ENCODE results near the gene MRPL19. TPM values are rescaled to one million over a fixed set of nuclear protein-coding genes. Genes with fewer than 3 reads are reported as not detected.

Gene MRPL19
- polyA plus RNA-seq, 4 donors: 26.5 to 40.2 (median 32.5) TPM

DNA sequence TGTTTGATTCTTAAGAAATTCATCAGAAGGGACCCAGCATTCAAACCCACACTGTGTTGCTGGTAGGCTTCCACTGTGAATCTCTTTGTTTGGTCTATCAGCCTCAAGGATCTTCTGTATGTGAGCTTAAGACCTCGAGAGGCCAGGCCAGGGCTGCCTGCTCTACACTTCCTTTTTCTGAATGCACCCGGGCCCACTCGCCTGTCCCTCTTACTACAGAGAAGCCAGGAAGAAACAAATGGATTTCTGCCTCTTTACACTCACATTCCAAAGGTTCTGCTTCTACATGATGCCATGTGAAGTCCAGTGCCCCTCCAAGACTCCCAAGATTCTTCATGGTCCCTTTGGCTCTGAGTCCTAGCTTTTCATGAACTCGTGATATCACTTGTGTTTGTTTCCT is 25.4 kb upstream of the MRPL19 start:
- H3K27ac ChIP-seq (ENCODE audit: low read depth in 1 of 3, low read length in 2 of 3): no peak overlapping the region
- H3K9me3 ChIP-seq (ENCODE audit: control insufficient read depth in 2 of 2, insufficient read depth in 1 of 2, low read depth in 1 of 2, low read length in 1 of 2): no peaks in the 10 kb centered on the region
- H3K27me3 ChIP-seq (ENCODE audit: control insufficient read depth in 3 of 3, insufficient read depth in 3 of 3, low read length in 3 of 3): peaks cover 0 to 6% (median 2%) of the 10 kb centered on the region in 3 donors
- 73 to 82% (median 79%) methylated on average over 4 of the region's 4 CpGs for WGBS, 3 donors
- H3K36me3 ChIP-seq (ENCODE audit: control insufficient read depth in 3 of 3, insufficient read depth in 2 of 3, low read depth in 1 of 3, low read length in 3 of 3): no peaks in the 10 kb centered on the region
- DNase-seq (no peak), FAIRE-seq (no peak)
- H3K4me1 ChIP-seq (ENCODE audit: control insufficient read depth in 3 of 3, insufficient read depth in 2 of 3, low read depth in 1 of 3, low read length in 2 of 3): no peaks in the 10 kb centered on the region
- no peak overlapping the region for H3K4me3 ChIP-seq (ENCODE audit: low read depth in 1 of 3, low read length in 3 of 3)

DNA sequence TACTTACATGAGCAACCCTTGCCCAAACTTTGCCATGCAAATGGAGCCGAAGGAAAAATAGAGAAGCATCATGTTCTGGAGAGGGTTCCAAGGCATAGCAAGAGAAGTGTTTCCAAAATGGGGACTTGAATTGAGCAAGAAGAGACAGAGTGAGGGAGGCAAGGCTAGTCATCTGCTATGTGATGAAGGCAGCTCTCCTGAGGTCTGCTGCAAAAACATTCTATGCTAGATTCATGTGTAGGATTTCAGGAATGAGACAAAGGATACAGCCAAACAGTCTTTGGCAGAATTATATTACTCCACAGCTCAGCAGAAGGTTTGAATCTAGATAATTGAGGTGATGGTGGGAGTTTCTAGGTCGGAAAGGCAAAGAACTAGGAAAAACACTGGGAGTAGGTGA is 24.1 kb upstream of the MRPL19 start:
- no peak for DNase-seq
- H3K27ac ChIP-seq (ENCODE audit: low read depth in 1 of 3, low read length in 2 of 3): no peak overlapping the region
- no peaks in the 10 kb centered on the region for H3K9me3 ChIP-seq (ENCODE audit: control insufficient read depth in 2 of 2, insufficient read depth in 1 of 2, low read depth in 1 of 2, low read length in 1 of 2)
- 36 to 85% (median 82%) methylated on average over 2 of the region's 2 CpGs for WGBS, 3 donors
- no peak for FAIRE-seq
- H3K4me1 ChIP-seq (ENCODE audit: control insufficient read depth in 3 of 3, insufficient read depth in 2 of 3, low read depth in 1 of 3, low read length in 2 of 3): no peaks in the 10 kb centered on the region
- no peak overlapping the region for H3K4me3 ChIP-seq (ENCODE audit: low read depth in 1 of 3, low read length in 3 of 3)
- H3K27me3 ChIP-seq (ENCODE audit: control insufficient read depth in 3 of 3, insufficient read depth in 3 of 3, low read length in 3 of 3): peaks cover 0 to 6% (median 2%) of the 10 kb centered on the region in 3 donors
- no peaks in the 10 kb centered on the region for H3K36me3 ChIP-seq (ENCODE audit: control insufficient read depth in 3 of 3, insufficient read depth in 2 of 3, low read depth in 1 of 3, low read length in 3 of 3)

DNA sequence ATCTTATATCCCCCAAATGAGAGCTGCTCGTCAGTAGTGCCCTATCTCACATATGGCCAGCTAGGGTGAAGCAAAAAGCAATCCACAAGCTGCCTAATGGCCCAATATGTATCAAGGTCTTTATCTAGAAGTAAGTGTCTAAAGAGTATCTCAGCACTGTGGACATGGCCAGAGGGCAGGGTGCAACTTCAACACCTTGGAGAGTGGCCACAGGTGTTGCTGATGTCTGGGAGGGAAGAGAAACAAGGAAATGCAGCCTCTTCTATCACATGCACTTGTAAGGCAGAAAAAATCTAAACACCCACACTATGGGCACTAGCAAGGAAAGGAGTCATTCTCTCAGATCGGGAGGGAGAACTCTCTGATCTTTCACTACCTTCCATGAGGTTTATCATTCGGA is 23.7 kb upstream of the MRPL19 start:
- no peak for DNase-seq
- peaks cover 0 to 6% (median 2%) of the 10 kb centered on the region in 3 donors for H3K27me3 ChIP-seq (ENCODE audit: control insufficient read depth in 3 of 3, insufficient read depth in 3 of 3, low read length in 3 of 3)
- no peak overlapping the region for H3K4me3 ChIP-seq (ENCODE audit: low read depth in 1 of 3, low read length in 3 of 3)
- no peaks in the 10 kb centered on the region for H3K9me3 ChIP-seq (ENCODE audit: control insufficient read depth in 2 of 2, insufficient read depth in 1 of 2, low read depth in 1 of 2, low read length in 1 of 2)
- H3K4me1 ChIP-seq (ENCODE audit: control insufficient read depth in 3 of 3, insufficient read depth in 2 of 3, low read depth in 1 of 3, low read length in 2 of 3): no peaks in the 10 kb centered on the region
- H3K36me3 ChIP-seq (ENCODE audit: control insufficient read depth in 3 of 3, insufficient read depth in 2 of 3, low read depth in 1 of 3, low read length in 3 of 3): no peaks in the 10 kb centered on the region
- no peak for FAIRE-seq
- WGBS, 3 donors: 79 to 81% (median 80%) methylated on average over 3 of the region's 3 CpGs
- no peak overlapping the region for H3K27ac ChIP-seq (ENCODE audit: low read depth in 1 of 3, low read length in 2 of 3)

DNA sequence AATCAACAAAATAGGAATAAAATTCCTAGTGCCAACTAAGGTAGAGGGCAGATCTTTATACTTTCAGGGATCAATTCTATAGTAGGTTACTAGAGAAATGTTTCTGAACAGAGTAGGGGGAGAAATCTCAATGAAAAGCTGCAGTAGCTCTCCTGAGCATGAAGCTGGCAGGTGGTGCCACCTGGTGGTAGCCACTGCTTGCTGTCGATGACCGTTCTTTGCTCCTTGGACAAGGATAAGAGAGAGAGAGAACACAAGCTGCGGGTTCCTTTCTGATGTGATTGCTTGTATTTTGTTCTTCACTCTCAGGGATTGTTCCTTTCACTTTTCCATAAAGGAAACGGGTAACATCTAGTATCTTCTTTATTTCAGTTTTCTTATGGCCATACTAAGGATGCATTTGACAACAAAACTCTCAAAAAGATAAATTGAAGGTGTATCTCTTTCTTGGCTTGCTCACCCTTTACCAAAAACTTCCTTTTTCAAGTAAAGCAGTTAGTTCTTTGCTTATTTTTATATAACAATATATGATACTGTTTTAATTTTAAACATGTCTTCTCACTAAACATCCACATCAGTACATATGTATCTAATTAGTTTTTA is 18.6 kb upstream of the MRPL19 start:
- H3K27me3 ChIP-seq (ENCODE audit: control insufficient read depth in 3 of 3, insufficient read depth in 3 of 3, low read length in 3 of 3): peaks cover 0 to 4% (median 3%) of the 10 kb centered on the region in 3 donors
- no peak overlapping the region for H3K27ac ChIP-seq (ENCODE audit: low read depth in 1 of 3, low read length in 2 of 3)
- DNase-seq: peak; percentile 67 to 84
- peak; percentile 36 for FAIRE-seq
- no peak overlapping the region for H3K4me3 ChIP-seq (ENCODE audit: low read depth in 1 of 3, low read length in 3 of 3)
- H3K9me3 ChIP-seq (ENCODE audit: control insufficient read depth in 2 of 2, insufficient read depth in 1 of 2, low read depth in 1 of 2, low read length in 1 of 2): no peaks in the 10 kb centered on the region
- no peaks in the 10 kb centered on the region for H3K36me3 ChIP-seq (ENCODE audit: control insufficient read depth in 3 of 3, insufficient read depth in 2 of 3, low read depth in 1 of 3, low read length in 3 of 3)
- 0 to 2% (median 1%) methylated on average over 4 of the region's 4 CpGs for WGBS, 3 donors
- no peaks in the 10 kb centered on the region for H3K4me1 ChIP-seq (ENCODE audit: control insufficient read depth in 3 of 3, insufficient read depth in 2 of 3, low read depth in 1 of 3, low read length in 2 of 3)

DNA sequence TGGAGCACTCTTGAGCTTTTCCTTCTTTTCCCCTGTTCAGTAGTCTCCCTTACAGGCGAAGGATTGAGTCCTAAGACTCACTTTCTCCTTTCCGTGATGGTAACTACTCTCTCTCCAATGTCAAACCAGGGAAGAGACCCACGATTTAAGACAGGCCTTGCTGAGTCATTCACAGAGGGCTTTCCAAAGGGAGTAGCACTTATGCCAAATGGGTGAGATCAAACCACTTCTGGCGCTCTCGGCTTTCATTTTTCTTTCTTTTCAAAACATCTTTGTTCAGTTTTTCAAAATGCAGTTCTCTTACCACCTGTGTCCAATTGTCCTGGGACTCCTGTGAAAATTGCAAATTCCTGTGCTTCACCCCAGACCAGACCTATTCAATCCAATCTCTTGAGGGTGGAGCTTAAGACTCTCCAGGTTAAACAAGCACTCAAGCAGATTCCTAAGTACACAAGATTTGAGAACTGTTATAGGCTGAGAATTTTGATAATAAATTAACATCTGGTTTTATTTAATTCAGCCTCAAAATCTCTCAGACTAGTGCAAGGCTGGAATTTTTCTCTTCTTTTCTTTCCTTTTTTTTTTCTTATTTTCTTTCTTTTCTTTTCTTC is 14.4 kb upstream of the MRPL19 start:
- FAIRE-seq: no peak

DNA sequence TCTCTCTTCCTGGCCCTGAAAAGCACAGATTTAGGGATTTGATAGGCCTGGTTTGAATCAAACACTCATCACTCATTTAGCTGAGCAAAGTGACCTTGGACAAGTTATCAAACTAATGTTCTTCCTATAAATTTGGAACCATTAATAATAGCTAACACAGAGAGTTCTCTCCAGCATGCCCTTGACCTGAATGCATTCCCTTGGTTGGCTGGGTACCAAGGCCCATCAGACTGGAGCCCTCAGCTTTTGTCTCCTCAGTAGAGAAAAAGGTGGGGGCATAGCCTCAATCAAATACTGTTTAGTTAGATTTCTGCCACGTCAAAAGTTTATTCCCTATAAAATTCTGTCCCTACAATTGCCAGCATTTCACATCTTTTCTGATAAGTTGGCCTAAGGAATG is 13.8 kb upstream of the MRPL19 start:
- DNase-seq: no peak
- Histone ChIP-seq H3K27ac (ENCODE audit: low read depth in 1 of 3, low read length in 2 of 3) (no peak overlapping the region), H3K4me3 (ENCODE audit: low read depth in 1 of 3, low read length in 3 of 3) (no peak overlapping the region), H3K9me3 (ENCODE audit: control insufficient read depth in 2 of 2, insufficient read depth in 1 of 2, low read depth in 1 of 2, low read length in 1 of 2) (no peaks in the 10 kb centered on the region), H3K27me3 (ENCODE audit: control insufficient read depth in 3 of 3, insufficient read depth in 3 of 3, low read length in 3 of 3) (peaks cover 0 to 6% (median 2%) of the 10 kb centered on the region in 3 donors), H3K4me1 (ENCODE audit: control insufficient read depth in 3 of 3, insufficient read depth in 2 of 3, low read depth in 1 of 3, low read length in 2 of 3) (no peaks in the 10 kb centered on the region), H3K36me3 (ENCODE audit: control insufficient read depth in 3 of 3, insufficient read depth in 2 of 3, low read depth in 1 of 3, low read length in 3 of 3) (no peaks in the 10 kb centered on the region)
- WGBS, 3 donors: 81 to 86% (median 82%) methylated on average over 1 of the region's 1 CpG
- no peak for FAIRE-seq

More for the DNA sequence above, 14.4 kb upstream of the MRPL19 start:
- Histone ChIP-seq H3K4me3 (ENCODE audit: low read depth in 1 of 3, low read length in 3 of 3) (no peak overlapping the region), H3K27me3 (ENCODE audit: control insufficient read depth in 3 of 3, insufficient read depth in 3 of 3, low read length in 3 of 3) (peaks cover 0 to 3% (median 2%) of the 10 kb centered on the region in 3 donors), H3K4me1 (ENCODE audit: control insufficient read depth in 3 of 3, insufficient read depth in 2 of 3, low read depth in 1 of 3, low read length in 2 of 3) (no peaks in the 10 kb centered on the region), H3K9me3 (ENCODE audit: control insufficient read depth in 2 of 2, insufficient read depth in 1 of 2, low read depth in 1 of 2, low read length in 1 of 2) (no peaks in the 10 kb centered on the region), H3K36me3 (ENCODE audit: control insufficient read depth in 3 of 3, insufficient read depth in 2 of 3, low read depth in 1 of 3, low read length in 3 of 3) (no peaks in the 10 kb centered on the region), H3K27ac (ENCODE audit: low read depth in 1 of 3, low read length in 2 of 3) (no peak overlapping the region)
- no peak for DNase-seq
- WGBS, 3 donors: 73 to 76% (median 74%) methylated on average over 5 of the region's 5 CpGs

DNA sequence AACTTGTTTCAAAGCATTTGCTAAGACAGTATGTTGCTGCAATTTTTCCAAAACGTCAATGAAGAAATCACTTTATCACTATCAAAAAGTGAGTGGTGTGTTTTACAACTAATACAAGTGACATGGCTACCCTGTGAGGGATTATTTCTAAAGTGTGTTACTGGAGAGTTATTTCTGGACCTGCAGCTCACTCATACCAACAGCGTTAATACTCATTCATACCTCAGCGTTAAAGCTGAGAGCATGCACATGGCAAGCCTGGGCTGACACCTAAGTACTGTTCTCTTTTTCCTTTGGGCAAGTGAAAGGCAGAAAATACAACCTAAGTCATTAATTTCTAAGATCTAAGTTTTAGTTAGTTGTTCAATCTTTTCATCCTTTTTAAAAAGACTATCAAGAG is 13.0 kb upstream of the MRPL19 start:
- Histone ChIP-seq H3K9me3 (ENCODE audit: control insufficient read depth in 2 of 2, insufficient read depth in 1 of 2, low read depth in 1 of 2, low read length in 1 of 2) (no peaks in the 10 kb centered on the region), H3K27ac (ENCODE audit: low read depth in 1 of 3, low read length in 2 of 3) (no peak overlapping the region), H3K4me1 (ENCODE audit: control insufficient read depth in 3 of 3, insufficient read depth in 2 of 3, low read depth in 1 of 3, low read length in 2 of 3) (no peaks in the 10 kb centered on the region), H3K27me3 (ENCODE audit: control insufficient read depth in 3 of 3, insufficient read depth in 3 of 3, low read length in 3 of 3) (peaks cover 0 to 6% (median 2%) of the 10 kb centered on the region in 3 donors), H3K4me3 (ENCODE audit: low read depth in 1 of 3, low read length in 3 of 3) (no peak overlapping the region), H3K36me3 (ENCODE audit: control insufficient read depth in 3 of 3, insufficient read depth in 2 of 3, low read depth in 1 of 3, low read length in 3 of 3) (no peaks in the 10 kb centered on the region)
- FAIRE-seq: no peak
- no peak for DNase-seq
- 55 to 82% (median 64%) methylated on average over 3 of the region's 3 CpGs for WGBS, 3 donors

DNA sequence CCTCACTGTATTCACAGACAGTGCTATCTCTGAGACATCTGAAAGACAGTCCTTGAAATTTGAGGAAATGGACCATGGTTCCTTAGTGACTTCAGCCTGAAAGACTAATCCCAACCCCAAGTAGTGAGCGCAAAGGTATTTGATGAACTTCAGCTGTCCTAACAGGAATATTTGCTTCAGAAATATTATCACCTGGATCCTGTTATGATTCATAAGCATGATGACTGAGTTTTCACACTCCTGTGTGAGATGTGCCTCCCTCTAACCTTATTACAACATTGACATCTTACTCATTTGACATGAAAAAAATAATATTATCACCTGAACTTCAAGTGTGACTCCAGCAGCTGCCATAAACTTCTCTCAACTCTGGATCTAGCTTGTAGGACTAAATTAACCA is 11.6 kb upstream of the MRPL19 start:
- H3K4me3 ChIP-seq (ENCODE audit: low read depth in 1 of 3, low read length in 3 of 3): no peak overlapping the region
- H3K27me3 ChIP-seq (ENCODE audit: control insufficient read depth in 3 of 3, insufficient read depth in 3 of 3, low read length in 3 of 3): peaks cover 0 to 6% (median 2%) of the 10 kb centered on the region in 3 donors
- no peak overlapping the region for H3K27ac ChIP-seq (ENCODE audit: low read depth in 1 of 3, low read length in 2 of 3)
- no peaks in the 10 kb centered on the region for H3K9me3 ChIP-seq (ENCODE audit: control insufficient read depth in 2 of 2, insufficient read depth in 1 of 2, low read depth in 1 of 2, low read length in 1 of 2)
- H3K4me1 ChIP-seq (ENCODE audit: control insufficient read depth in 3 of 3, insufficient read depth in 2 of 3, low read depth in 1 of 3, low read length in 2 of 3): no peaks in the 10 kb centered on the region
- WGBS, 3 donors: 0 to 87% (median 65%) methylated on average over 1 of the region's 1 CpG
- no peak for FAIRE-seq
- no peak for DNase-seq
- H3K36me3 ChIP-seq (ENCODE audit: control insufficient read depth in 3 of 3, insufficient read depth in 2 of 3, low read depth in 1 of 3, low read length in 3 of 3): no peaks in the 10 kb centered on the region

DNA sequence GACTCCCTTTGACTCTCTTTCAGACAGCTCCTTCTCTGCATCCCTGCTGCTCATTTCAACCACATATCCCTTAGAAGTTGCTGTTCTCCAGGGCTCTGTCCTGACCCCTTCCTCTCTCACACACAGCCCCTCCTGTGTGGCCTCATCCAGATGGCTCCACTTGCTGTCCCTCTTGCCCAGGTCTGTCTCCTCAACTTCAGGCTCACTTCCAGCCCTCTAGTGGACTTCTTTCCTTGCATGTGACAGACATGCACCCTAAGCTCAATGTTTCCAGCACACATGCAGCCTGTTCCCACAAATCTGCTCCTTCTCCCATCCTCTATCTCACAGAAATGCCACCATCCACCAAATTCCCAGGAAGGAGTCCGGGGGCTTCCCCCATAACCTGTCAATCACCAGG is 9.0 kb upstream of the MRPL19 start:
- 56 to 75% (median 68%) methylated on average over 1 of the region's 1 CpG for WGBS, 3 donors
- FAIRE-seq: no peak

More for the DNA sequence above, 9.0 kb upstream of the MRPL19 start:
- no peaks in the 10 kb centered on the region for H3K4me1 ChIP-seq (ENCODE audit: control insufficient read depth in 3 of 3, insufficient read depth in 2 of 3, low read depth in 1 of 3, low read length in 2 of 3)
- H3K27me3 ChIP-seq (ENCODE audit: control insufficient read depth in 3 of 3, insufficient read depth in 3 of 3, low read length in 3 of 3): peaks cover 0 to 4% (median under 1%) of the 10 kb centered on the region in 3 donors
- H3K27ac ChIP-seq (ENCODE audit: low read depth in 1 of 3, low read length in 2 of 3): no peak overlapping the region
- H3K9me3 ChIP-seq (ENCODE audit: control insufficient read depth in 2 of 2, insufficient read depth in 1 of 2, low read depth in 1 of 2, low read length in 1 of 2): no peaks in the 10 kb centered on the region
- no peaks in the 10 kb centered on the region for H3K36me3 ChIP-seq (ENCODE audit: control insufficient read depth in 3 of 3, insufficient read depth in 2 of 3, low read depth in 1 of 3, low read length in 3 of 3)
- H3K4me3 ChIP-seq (ENCODE audit: low read depth in 1 of 3, low read length in 3 of 3): no peak overlapping the region
- DNase-seq: no peak
